ENCODE results near the gene FAM83B. TPM values are rescaled to one million over a fixed set of nuclear protein-coding genes. Genes with fewer than 3 reads are reported as not detected.
"Not testable (repeated sequence)": the region's sequence is repeated elsewhere in the genome, so short reads cannot be mapped to it uniquely, and the experiment has no call there.

Gene FAM83B
- total RNA-seq, 1 experiment from 2014 or later: 0.07 TPM

GRCh38 chr6:54959820-54960219 lies 113.2 kb downstream of the FAM83B start:
- Histone ChIP-seq H3K4me2 (ENCODE audit: low read length) (no peak overlapping the region), H3K4me1 (ENCODE audit: insufficient read depth, low read length) (no peaks in the 10 kb centered on the region), H3K9me3 (ENCODE audit: low read length) (no peaks in the 10 kb centered on the region), H3K27me3 (ENCODE audit: low read length) (no peaks in the 10 kb centered on the region), H3K9me2 (replicated peaks; ENCODE audit: low read length) (no peaks in the 10 kb centered on the region), H3K27ac (ENCODE audit: low read length) (no peak overlapping the region), H3K36me3 (ENCODE audit: low read depth, low read length) (no peaks in the 10 kb centered on the region), H4K20me1 (ENCODE audit: low read length) (no peaks in the 10 kb centered on the region), H2AFZ (ENCODE audit: low read length) (no peak overlapping the region), H3K79me2 (ENCODE audit: low read length) (no peaks in the 10 kb centered on the region), H3K9ac (ENCODE audit: low read length) (no peak overlapping the region), H3F3A (ENCODE audit: low read length, unreplicated experiment) (no peaks in the 10 kb centered on the region), H3K4me3 (ENCODE audit: low read length) (no peak overlapping the region)
- DNase-seq: no peak
- TF ChIP-seq, protein P1, sequence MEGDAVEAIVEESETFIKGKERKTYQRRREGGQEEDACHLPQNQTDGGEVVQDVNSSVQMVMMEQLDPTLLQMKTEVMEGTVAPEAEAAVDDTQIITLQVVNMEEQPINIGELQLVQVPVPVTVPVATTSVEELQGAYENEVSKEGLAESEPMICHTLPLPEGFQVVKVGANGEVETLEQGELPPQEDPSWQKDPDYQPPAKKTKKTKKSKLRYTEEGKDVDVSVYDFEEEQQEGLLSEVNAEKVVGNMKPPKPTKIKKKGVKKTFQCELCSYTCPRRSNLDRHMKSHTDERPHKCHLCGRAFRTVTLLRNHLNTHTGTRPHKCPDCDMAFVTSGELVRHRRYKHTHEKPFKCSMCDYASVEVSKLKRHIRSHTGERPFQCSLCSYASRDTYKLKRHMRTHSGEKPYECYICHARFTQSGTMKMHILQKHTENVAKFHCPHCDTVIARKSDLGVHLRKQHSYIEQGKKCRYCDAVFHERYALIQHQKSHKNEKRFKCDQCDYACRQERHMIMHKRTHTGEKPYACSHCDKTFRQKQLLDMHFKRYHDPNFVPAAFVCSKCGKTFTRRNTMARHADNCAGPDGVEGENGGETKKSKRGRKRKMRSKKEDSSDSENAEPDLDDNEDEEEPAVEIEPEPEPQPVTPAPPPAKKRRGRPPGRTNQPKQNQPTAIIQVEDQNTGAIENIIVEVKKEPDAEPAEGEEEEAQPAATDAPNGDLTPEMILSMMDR (conservative IDR thresholded peaks at IDR 0.05; ENCODE audit: low read depth, low read length): no peak
- TF ChIP-seq EZH2 (IDR thresholded peaks at IDR 0.05; ENCODE audit: low read length, unreplicated experiment) (no peak), EZH2phosphoT487 (IDR thresholded peaks at IDR 0.05; ENCODE audit: borderline replicate concordance, low read length) (no peak)
- ChIA-PET POLR2A (ENCODE audit: unreplicated experiment) (no interaction called here), CTCF (interaction anchor here (0.6 kb wide), 1 partner anchor 974 kb away, joined by 5 read pairs; no protein-coding TSS in a partner anchor)
- intact Hi-C loops (cut with micrococcal nuclease): no loop called here
- BruUV-seq (replicated peaks): no TSS peak
- ATAC-seq: no peak

DNA sequence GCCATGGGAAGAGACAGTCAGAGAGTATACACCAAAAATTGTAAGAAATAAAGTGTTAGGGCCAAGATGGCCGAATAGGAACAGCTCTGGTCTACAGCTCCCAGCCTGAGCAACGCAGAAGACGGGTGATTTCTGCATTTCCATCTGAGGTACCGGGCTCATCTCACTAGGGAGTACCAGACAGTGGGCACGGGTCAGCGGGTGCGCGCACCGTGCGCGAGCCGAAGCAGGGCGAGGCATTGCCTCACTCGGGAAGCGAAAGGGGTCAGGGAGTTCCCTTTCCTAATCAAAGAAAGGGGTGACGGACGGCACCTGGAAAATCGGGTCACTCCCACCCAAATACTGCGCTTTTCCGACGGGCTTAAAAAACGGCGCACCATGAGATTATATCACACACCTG lies 114.8 kb downstream of the FAM83B start:
- H3K36me3 ChIP-seq (ENCODE audit: low read depth, low read length); ATAC-seq; intact Hi-C loops (cut with micrococcal nuclease); POLR2A ChIA-PET (ENCODE audit: unreplicated experiment); DNase-seq; H3K9me3 ChIP-seq (ENCODE audit: low read length); H3K27ac ChIP-seq (ENCODE audit: low read length); H3K79me2 ChIP-seq (ENCODE audit: low read length); H3F3A ChIP-seq (ENCODE audit: low read length, unreplicated experiment); H3K4me2 ChIP-seq (ENCODE audit: low read length); H4K20me1 ChIP-seq (ENCODE audit: low read length); H3K9me2 ChIP-seq (replicated peaks; ENCODE audit: low read length); CTCF ChIA-PET; H3K9ac ChIP-seq (ENCODE audit: low read length); H3K4me1 ChIP-seq (ENCODE audit: insufficient read depth, low read length); BruUV-seq (replicated peaks); H3K27me3 ChIP-seq (ENCODE audit: low read length); H2AFZ ChIP-seq (ENCODE audit: low read length); H3K4me3 ChIP-seq (ENCODE audit: low read length): not testable (repeated sequence)

DNA sequence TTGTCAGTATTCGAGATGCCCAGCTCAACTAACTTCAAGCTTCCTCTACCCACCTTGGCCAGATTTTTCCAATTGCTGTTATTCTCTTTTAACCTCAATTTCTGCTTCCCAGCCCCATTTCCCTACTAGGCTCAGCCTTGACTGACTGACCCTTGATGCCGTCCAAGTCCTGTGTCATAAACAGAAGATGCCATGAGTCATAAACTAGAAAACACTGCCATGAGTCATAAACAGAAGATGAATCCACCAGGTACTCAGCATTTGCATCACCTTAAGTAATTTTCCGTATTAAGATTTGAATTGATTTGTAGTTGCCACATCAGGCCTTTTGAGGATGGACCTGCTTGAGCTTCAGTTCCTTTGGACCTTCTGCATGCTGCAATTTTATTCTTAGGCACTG lies 123.8 kb downstream of the FAM83B start:
- H3K4me1 ChIP-seq (ENCODE audit: insufficient read depth, low read length): peaks cover 23% of the 10 kb centered on the region
- no peak overlapping the region for H3K9ac ChIP-seq (ENCODE audit: low read length)
- DNase-seq (peak; percentile 90), ATAC-seq (peak; percentile 96)
- TF ChIP-seq, protein P1 (conservative IDR thresholded peaks at IDR 0.05; ENCODE audit: low read depth, low read length): no peak
- no peak for TF ChIP-seq EZH2phosphoT487 (IDR thresholded peaks at IDR 0.05; ENCODE audit: borderline replicate concordance, low read length)
- no peak for TF ChIP-seq EZH2 (IDR thresholded peaks at IDR 0.05; ENCODE audit: low read length, unreplicated experiment)
- 0 out of 2 replicates have a peak overlapping the region, but pooled peaks have one; percentile 4 for H3K27ac ChIP-seq (ENCODE audit: low read length)
- H3K27me3 ChIP-seq (ENCODE audit: low read length): no peaks in the 10 kb centered on the region
- H3K79me2 ChIP-seq (ENCODE audit: low read length): no peaks in the 10 kb centered on the region
- POLR2A ChIA-PET (ENCODE audit: unreplicated experiment): no interaction called here
- no peaks in the 10 kb centered on the region for H3F3A ChIP-seq (ENCODE audit: low read length, unreplicated experiment)
- H3K9me2 ChIP-seq (replicated peaks; ENCODE audit: low read length): no peaks in the 10 kb centered on the region
- no peaks in the 10 kb centered on the region for H3K9me3 ChIP-seq (ENCODE audit: low read length)
- CTCF ChIA-PET: no interaction called here
- no TSS peak for BruUV-seq (replicated peaks)
- no peak overlapping the region for H3K4me3 ChIP-seq (ENCODE audit: low read length)
- no peaks in the 10 kb centered on the region for H4K20me1 ChIP-seq (ENCODE audit: low read length)
- H3K36me3 ChIP-seq (ENCODE audit: low read depth, low read length): no peaks in the 10 kb centered on the region
- no peak overlapping the region for H2AFZ ChIP-seq (ENCODE audit: low read length)
- no peak overlapping the region for H3K4me2 ChIP-seq (ENCODE audit: low read length)
- intact Hi-C loops (cut with micrococcal nuclease): loop anchor here (5.0 kb wide), 1 partner anchor 33 kb away; no protein-coding TSS in a partner anchor
